HG02763 (cell line): ENCODE results near the gene TUBB2A.

Experiments
- ATAC-seq: cut with Tn5 transposase; IDR thresholded peaks from one replicate; pipeline ENCODE4 v1.9.1; 2021; ENCODE audit warnings: mild to moderate bottlenecking, moderate library complexity; ENCODE audit not compliant: unreplicated experiment

The TUBB2A gene

DNA sequence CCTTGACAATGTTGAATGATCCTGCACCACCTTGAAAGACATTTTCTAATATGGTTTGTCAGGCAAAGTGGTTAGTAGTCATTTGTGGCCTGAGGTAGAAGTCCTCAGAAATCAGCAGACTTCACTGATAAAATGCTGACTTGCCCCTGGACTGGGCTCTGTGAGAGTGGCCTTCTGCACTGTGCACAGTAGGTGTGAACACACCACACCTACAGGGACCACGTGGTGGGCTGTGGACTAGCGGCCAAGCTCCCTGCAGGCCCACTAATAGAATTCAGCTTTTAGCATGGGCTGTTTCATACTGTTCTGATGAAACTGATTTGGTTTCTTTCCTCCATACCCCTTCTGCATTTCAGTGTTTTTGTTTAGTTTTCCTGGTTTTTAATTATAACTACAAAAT, 31.5 kb downstream of the TUBB2A start:
- ATAC-seq, result no peak

DNA sequence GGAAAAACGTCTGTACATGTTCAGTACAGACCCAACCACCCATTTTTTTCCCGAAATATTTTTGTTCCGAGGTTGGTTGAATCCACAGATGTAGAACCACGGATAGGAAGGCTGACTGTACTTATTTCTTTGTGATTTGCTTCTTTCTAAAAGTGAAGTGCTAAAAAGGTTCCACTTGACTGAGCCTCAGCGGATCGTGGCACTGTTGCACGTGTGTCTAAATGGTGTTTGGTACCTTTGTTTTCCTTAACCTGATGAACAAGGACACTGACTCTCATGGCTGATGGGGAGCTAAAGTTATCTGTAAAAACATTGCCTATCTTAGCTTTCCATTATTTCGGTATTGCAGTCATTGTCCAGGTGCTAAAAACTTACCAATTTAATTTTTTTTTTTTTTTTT, 32.7 kb downstream of the TUBB2A start:
- no peak for ATAC-seq

DNA sequence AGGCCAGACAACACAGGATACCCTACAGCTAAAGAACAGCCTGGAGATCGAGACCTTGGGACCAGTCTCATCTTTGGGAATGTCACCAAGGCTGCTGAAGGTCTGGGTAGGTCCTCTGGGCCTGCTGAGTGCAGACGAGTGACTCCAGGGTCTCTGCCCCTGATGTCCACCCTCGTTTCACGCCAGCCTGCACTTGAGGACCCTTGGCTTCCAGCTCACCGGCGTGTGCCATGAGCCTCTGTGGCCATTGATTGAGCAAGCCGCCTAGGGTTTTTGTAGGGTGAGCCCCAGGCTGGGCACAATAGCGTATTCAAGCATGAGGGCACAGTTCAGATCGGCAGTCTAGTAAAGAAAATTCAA, 34.5 kb downstream of the TUBB2A start:
- ATAC-seq, result no peak

DNA sequence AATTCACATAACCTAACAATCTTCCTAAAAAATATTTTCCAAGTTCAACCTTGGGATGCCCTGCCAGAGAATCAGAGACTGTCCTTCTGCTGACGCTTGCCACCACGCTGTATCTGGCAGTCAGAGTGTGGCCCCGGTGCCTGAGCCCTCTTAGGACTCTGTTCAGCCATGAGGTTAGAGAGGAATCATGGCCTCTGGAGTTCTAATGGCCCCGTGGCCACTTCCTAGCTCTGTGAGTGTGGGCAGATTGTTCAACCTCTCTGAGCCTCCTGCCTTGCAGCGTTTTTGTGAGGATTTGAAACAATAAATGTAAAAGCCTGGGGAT, 36.6 kb downstream of the TUBB2A start:
- no peak for ATAC-seq

DNA sequence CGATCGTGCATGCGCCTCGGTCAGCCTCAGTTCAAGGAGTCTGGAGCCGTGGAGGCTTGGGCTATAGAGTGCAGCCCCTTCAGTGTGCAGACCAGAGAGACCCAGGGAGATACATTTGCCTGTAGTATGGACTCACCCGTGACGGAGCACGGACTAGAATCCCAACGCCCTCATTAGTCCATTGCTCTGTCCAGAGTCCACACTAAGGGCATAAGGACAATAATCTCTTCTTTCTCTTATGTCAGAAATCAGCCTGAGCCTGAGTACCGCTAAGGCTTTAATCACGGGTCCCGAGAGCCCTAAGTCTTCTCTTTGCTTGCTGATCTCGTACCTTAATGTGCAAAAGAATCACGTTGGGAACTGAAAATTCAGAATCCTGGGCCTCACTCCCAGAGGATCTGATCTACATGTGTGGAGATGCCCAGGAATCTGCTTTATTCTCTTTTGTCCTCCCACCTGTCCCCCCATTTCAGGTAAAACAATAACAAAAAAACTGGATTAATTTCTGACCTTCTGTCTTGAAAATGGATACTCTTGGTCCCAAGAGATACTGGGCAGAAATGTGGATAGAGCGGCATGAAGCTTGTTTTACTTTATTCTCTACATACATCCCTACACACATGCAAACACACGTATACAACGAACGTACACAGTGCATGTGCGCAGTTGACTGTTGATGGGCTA, 38.2 kb downstream of the TUBB2A start:
- ATAC-seq, result peak; percentile 21

DNA sequence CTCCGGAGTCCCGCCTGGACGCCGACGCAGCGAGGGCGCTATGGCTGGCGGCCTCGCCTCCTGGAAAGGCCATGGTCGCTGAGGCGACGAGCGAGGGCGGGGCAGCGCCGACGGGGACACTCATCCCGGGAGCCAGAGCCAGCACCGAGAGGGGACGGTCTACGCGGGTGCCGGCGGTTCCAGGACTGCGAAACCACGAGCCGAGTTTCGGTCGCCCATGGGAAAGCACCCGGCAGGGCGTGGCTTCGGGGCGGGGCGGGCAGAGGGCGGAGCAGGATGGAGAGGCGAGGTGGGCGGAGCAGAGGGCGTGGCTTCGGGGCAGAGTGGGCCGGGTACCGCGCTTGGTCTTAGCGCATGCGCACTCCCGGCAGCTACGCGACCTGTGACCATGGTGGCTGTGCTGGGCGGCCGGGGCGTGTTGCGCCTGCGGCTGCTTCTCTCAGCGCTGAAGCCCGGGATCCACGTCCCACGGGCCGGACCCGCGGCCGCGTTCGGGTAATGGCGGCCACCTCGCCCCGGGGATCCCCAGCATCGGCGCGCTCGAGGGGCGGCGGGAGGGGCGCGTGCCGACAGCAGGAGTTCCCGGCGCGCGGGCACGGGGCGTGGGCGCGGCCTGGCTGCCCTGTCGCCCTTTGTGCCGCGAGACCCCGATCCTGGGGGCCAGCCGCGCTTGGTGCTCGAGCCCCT, 38.8 kb downstream of the TUBB2A start, which contains the start of gene BPHL:
BPHL (plus strand) TSS at position 359 of the 687 bp plus-strand sequence; CDS start at position 389, 30 bp downstream.
- ATAC-seq, result peak; percentile 92

DNA sequence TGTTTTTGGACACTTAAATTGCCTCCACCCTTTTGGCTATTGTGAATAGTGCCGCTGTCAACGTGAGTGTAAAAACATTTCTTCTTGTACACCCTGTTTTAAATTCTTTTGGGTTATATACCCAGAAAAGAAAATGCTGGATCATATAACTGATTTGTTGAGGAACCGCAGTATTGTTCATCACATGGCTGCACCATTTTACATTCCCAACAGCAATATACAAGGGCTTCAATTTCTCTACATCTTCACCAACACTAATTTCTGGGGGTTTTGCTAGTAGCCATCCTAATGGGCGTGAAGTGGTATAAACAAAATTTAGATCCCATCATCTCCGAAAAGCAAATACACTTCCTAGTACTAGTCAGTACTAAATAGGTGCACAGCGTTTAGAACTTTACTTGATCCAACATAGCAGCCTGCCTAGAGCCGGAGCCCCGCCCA, 39.4 kb downstream of the TUBB2A start:
- no peak for ATAC-seq

DNA sequence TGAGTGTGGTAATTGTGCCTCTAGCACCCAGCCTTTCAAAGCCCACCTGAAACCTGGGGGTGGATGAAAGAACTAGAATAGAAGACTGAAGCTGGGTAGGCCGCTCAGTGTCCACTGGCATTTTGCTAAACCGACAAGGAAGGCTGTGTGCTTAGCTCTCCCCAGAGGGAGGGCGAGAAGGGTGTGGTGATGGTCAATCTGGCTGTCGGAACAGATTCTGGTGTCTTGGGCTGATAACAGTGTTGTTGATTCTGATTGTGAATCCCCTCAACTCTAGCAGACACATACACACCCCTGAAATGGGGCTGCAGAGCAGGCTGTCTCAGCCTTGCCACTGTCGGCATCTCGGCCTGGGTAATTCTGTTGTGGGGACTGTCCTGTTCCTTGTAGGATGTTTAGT, 43.0 kb downstream of the TUBB2A start:
- ATAC-seq, result no peak

DNA sequence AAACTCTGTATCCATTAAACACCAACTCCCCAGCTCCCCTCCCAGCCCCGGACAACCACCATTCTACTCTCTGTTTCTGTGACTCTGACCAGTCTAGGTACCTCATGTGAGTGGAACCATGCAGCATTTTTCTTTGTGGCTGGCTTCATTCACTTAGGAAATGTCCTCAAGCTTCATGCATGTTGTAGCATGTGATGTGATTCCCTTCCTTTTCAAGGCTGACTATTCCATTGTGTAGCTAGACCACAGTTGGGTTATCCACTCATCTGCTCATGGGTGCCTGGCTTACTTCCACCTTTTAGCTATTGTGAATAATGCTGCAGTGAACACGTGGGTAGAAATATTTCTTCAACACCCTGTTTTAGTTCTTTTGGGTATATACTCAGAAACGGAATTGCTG, 47.6 kb downstream of the TUBB2A start:
- ATAC-seq, result no peak

DNA sequence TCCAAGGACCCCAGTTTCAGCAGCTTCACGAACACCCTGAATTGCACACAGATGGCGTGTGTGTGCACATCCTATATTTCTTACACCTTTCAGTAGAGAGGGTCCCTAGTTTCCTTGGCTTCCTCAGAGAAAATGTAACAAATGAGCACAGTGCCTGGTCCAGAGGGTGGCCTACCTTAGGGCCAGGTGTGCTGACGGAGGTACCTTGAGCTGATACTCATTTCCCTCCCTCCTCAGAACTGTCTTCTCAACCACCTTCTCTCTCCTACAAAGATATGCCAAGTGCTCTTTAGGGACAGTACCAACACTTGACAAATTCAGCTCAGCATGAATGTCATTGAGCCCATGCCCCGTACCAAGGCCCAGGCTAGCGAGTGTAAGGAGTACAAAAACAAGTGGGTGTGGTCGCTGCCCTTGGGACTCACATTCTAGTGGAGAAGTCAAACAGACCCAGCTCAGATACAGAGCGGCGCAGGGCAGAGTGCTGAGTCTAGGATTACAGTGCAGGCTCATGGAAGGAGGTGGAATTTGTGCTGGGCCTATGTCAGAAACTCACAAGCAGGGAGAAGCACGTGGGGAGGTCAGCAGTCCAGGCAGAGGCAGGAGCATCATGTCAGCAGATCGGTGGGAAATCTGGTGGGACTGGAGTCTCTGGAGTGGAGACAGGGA, 48.5 kb downstream of the TUBB2A start:
- no peak for ATAC-seq
